HL-60 (cell line): ENCODE measurements around the gene ZNF302.

Experiments used
- POLR2AphosphoS5 ChIP-seq: IDR thresholded peaks from 2 replicates; pipeline ENCODE4 v1.6.1; 2012; ENCODE audit warnings: low read depth
- TF ChIP-seq, protein P1 (sequence below): IDR thresholded peaks from one replicate; pipeline ENCODE4 v1.5.1; 2011; ENCODE audit warnings: low read length, control low read depth, inconsistent platforms; ENCODE audit not compliant: insufficient read depth
- TF ChIP-seq, protein P2 (sequence below): IDR thresholded peaks from 2 replicates; pipeline ENCODE4 v1.6.1; 2012; ENCODE audit warnings: low read depth; ENCODE audit not compliant: insufficient replicate concordance

DNA sequence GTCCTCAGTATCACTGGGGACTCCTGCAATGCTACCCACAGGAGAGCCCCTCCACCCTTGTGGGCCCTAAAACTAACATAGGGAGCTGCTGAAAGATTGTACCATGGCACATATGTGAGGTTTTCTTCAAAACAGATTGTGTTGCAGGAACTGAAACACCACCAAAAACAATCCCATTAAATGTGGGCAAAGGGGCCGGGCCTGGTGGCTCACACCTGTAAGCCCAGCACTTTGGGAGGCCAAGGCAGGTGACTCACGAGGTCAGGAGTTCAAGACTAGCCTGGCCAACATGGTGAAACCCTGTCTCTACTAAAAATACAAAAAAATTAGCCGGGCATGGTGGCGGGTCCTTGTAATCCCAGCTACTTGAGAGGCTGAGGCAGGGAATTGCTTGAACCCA is 35.2 kb upstream of the ZNF302 start:
- TF ChIP-seq POLR2AphosphoS5, result no peak
- TF ChIP-seq, protein P1, sequence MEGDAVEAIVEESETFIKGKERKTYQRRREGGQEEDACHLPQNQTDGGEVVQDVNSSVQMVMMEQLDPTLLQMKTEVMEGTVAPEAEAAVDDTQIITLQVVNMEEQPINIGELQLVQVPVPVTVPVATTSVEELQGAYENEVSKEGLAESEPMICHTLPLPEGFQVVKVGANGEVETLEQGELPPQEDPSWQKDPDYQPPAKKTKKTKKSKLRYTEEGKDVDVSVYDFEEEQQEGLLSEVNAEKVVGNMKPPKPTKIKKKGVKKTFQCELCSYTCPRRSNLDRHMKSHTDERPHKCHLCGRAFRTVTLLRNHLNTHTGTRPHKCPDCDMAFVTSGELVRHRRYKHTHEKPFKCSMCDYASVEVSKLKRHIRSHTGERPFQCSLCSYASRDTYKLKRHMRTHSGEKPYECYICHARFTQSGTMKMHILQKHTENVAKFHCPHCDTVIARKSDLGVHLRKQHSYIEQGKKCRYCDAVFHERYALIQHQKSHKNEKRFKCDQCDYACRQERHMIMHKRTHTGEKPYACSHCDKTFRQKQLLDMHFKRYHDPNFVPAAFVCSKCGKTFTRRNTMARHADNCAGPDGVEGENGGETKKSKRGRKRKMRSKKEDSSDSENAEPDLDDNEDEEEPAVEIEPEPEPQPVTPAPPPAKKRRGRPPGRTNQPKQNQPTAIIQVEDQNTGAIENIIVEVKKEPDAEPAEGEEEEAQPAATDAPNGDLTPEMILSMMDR, result no peak
- TF ChIP-seq, protein P2, sequence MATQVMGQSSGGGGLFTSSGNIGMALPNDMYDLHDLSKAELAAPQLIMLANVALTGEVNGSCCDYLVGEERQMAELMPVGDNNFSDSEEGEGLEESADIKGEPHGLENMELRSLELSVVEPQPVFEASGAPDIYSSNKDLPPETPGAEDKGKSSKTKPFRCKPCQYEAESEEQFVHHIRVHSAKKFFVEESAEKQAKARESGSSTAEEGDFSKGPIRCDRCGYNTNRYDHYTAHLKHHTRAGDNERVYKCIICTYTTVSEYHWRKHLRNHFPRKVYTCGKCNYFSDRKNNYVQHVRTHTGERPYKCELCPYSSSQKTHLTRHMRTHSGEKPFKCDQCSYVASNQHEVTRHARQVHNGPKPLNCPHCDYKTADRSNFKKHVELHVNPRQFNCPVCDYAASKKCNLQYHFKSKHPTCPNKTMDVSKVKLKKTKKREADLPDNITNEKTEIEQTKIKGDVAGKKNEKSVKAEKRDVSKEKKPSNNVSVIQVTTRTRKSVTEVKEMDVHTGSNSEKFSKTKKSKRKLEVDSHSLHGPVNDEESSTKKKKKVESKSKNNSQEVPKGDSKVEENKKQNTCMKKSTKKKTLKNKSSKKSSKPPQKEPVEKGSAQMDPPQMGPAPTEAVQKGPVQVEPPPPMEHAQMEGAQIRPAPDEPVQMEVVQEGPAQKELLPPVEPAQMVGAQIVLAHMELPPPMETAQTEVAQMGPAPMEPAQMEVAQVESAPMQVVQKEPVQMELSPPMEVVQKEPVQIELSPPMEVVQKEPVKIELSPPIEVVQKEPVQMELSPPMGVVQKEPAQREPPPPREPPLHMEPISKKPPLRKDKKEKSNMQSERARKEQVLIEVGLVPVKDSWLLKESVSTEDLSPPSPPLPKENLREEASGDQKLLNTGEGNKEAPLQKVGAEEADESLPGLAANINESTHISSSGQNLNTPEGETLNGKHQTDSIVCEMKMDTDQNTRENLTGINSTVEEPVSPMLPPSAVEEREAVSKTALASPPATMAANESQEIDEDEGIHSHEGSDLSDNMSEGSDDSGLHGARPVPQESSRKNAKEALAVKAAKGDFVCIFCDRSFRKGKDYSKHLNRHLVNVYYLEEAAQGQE, result no peak
